ENCODE data around the gene PLSCR2.
"Not testable (repeated sequence)": the region's sequence is repeated elsewhere in the genome, so short reads cannot be mapped to it uniquely, and the experiment has no call there.

Gene PLSCR2

DNA sequence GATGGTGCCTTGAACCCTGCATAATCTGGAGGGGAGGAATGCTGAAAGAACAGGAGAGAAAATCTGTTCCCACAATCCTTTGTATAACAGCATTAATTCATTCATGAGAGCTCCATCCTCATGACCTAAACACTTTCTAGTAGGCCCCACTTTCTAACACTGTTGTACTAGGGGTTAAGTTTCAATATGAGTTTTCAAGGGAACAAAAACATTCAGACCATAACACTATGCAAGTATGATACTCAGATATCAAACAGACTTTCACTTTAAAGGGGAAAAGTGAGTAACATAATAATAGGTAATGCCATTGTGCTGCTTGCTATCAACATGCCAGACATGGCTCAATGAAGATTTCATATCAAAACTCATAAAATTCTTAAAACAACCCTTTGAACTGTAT, 32.4 kb upstream of the PLSCR2 start:
- no peak overlapping the region for H3K27ac ChIP-seq (ENCODE audit: low read depth, low read length)
- H3K9ac ChIP-seq (ENCODE audit: low read length) = no peak overlapping the region
- H3K36me3 ChIP-seq (ENCODE audit: insufficient read depth, low read length) = no peaks in the 10 kb centered on the region
- H3K27me3 ChIP-seq (ENCODE audit: control insufficient read depth in 1 of 2, insufficient read depth in 2 of 2, low read length in 2 of 2) = no peaks in the 10 kb centered on the region
- H3K4me3 ChIP-seq (ENCODE audit: low read depth in 1 of 2, low read length in 2 of 2) = no peak overlapping the region
- no peaks in the 10 kb centered on the region for H3K9me3 ChIP-seq (ENCODE audit: low read length)
- no peaks in the 10 kb centered on the region for H3K4me1 ChIP-seq (ENCODE audit: insufficient read depth, low read length)

DNA sequence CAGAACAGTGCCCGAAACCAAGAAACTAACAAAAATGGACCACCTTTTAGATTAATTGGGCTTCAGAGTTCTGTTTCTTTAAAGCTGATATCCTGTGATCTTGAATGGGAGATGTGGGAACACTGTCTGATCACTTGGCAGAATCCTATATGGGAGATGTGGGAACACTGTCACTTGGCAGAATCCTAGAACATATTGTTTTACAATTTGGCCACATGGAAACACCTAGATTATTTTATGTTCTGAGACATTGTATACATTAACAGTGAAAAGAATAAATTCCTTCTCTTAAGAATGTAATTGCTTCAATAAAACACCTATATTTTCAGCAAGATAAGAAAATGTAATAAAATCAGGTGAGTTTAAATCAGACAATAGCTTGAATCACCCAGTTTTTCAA, 30.3 kb upstream of the PLSCR2 start:
- no peaks in the 10 kb centered on the region for H3K27me3 ChIP-seq (ENCODE audit: control insufficient read depth in 1 of 2, insufficient read depth in 2 of 2, low read length in 2 of 2)
- H3K36me3 ChIP-seq (ENCODE audit: insufficient read depth, low read length) = no peaks in the 10 kb centered on the region
- H3K9ac ChIP-seq (ENCODE audit: low read length) = no peak overlapping the region
- no peak overlapping the region for H3K4me3 ChIP-seq (ENCODE audit: low read depth in 1 of 2, low read length in 2 of 2)
- H3K9me3 ChIP-seq (ENCODE audit: low read length) = no peaks in the 10 kb centered on the region
- no peak overlapping the region for H3K27ac ChIP-seq (ENCODE audit: low read depth, low read length)
- H3K4me1 ChIP-seq (ENCODE audit: insufficient read depth, low read length) = no peaks in the 10 kb centered on the region

DNA sequence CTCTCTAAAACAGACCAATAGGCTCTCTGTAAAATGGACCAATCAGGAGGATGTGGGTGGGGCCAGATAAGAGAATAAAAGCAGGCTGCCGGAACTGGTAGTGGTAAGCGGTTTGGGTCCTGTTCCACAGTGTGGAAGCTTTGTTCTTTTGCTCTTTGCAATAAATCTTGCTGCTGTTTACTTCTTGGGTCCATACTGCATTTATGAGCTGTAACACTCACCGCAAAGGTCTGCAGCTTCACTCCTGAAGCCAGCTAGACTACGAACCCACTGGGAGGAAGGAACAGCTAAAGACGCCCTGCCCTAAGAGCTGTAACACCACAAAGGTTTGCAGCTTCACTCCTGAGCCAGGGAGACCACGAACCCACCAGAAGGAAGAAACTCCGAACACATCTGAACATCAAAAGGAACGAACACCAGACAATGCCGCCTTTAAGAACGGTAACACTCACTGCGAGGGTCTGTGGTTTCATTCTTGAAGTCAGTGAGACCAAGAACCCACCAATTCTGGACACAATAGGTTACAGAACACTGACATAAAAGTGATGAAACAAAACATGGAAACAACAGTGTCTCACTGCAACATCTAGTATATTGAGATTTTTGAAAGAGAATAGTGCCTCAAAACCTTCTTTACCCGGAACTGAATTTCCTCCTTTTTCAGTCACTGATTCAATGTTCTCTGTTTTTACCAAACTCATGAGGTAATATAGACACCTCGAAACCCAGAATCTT, 28.8 kb upstream of the PLSCR2 start:
- Histone ChIP-seq H3K27ac (ENCODE audit: low read depth, low read length) (no peak overlapping the region), H3K4me3 (ENCODE audit: low read depth in 1 of 2, low read length in 2 of 2) (no peak overlapping the region), H3K27me3 (ENCODE audit: control insufficient read depth in 1 of 2, insufficient read depth in 2 of 2, low read length in 2 of 2) (no peaks in the 10 kb centered on the region), H3K4me1 (ENCODE audit: insufficient read depth, low read length) (no peaks in the 10 kb centered on the region), H3K9me3 (ENCODE audit: low read length) (no peaks in the 10 kb centered on the region), H3K9ac (ENCODE audit: low read length) (no peak overlapping the region), H3K36me3 (ENCODE audit: insufficient read depth, low read length) (no peaks in the 10 kb centered on the region)

DNA sequence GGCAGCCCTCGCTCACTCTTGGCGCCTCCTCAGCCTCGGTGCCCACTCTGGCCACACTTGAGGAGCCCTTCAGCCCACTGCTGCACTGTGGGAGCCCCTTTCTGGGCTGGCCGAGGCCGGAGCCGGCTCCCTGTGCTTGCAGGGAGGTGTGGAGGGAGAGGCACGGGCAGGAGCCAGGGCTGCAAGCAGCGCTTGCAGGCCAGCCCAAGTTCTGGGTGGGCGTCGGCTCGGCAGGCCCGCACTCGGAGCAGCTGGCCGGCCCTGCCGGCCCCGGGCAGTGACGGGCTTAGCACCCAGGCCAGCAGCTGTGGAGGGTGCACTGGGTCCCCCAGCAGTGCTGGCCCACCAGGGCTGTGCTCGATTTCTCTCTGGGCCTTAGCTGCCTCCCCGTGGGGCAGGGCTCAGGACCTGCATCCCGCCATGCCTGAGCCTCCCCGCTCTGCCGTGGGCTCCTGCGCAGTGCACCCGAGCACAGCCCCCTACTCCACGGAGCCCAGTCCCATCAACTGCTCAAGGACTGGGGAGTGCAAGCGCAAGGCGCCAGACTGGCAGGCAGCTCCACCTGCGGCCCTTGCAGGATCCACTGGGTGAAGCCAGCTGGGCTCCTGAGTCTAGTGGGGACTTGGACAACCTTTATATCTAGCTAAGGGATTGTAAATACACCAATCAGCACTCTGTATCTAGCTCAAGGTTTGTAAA, 27.9 kb upstream of the PLSCR2 start:
- H3K36me3 ChIP-seq (ENCODE audit: insufficient read depth, low read length); H3K4me1 ChIP-seq (ENCODE audit: insufficient read depth, low read length); H3K27me3 ChIP-seq (ENCODE audit: control insufficient read depth in 1 of 2, insufficient read depth in 2 of 2, low read length in 2 of 2); H3K9ac ChIP-seq (ENCODE audit: low read length); H3K27ac ChIP-seq (ENCODE audit: low read depth, low read length); H3K9me3 ChIP-seq (ENCODE audit: low read length); H3K4me3 ChIP-seq (ENCODE audit: low read depth in 1 of 2, low read length in 2 of 2): not testable (repeated sequence)

DNA sequence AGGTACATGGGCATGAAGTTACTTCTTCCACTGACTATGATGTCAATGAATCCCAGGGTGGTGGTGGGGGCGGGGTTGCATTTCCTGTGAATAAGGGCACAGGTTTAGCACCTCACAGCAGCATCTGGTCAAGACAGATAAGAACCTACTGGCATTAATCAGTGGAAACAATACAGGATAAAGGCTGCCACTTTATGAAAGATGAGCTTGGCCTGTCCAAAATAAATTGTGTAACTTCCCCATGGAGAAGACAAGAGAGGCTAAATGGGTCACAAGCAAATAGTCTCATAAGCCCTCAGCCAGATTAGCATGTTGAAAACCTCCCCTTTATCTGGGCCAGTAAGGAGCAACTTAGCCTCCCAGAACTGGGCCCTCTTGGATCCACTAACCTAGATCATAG, 27.4 kb upstream of the PLSCR2 start:
- Histone ChIP-seq H3K9ac (ENCODE audit: low read length) (no peak overlapping the region), H3K9me3 (ENCODE audit: low read length) (no peaks in the 10 kb centered on the region), H3K27ac (ENCODE audit: low read depth, low read length) (no peak overlapping the region), H3K36me3 (ENCODE audit: insufficient read depth, low read length) (no peaks in the 10 kb centered on the region), H3K4me1 (ENCODE audit: insufficient read depth, low read length) (no peaks in the 10 kb centered on the region), H3K4me3 (ENCODE audit: low read depth in 1 of 2, low read length in 2 of 2) (no peak overlapping the region), H3K27me3 (ENCODE audit: control insufficient read depth in 1 of 2, insufficient read depth in 2 of 2, low read length in 2 of 2) (no peaks in the 10 kb centered on the region)

DNA sequence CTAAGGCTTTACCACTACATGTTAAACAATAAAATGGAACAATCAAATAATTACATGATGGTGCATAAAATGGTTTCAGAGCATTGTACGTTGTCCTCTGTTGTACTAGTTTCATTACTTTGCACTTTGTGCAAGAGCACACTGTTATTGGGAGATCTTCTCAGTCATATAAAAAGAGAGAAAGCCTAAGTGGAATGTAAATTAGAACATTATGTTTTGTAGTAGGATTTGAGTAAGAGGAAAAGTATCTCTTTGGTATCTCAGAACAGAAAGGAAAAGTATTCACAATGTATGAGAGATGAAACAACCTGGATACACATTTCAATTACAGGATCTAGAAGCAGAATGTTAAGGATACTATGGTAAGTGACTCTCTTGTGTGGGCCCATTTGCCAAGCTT, 26.9 kb upstream of the PLSCR2 start:
- H3K27ac ChIP-seq (ENCODE audit: low read depth, low read length) = no peak overlapping the region
- H3K4me1 ChIP-seq (ENCODE audit: insufficient read depth, low read length) = no peaks in the 10 kb centered on the region
- H3K27me3 ChIP-seq (ENCODE audit: control insufficient read depth in 1 of 2, insufficient read depth in 2 of 2, low read length in 2 of 2) = no peaks in the 10 kb centered on the region
- no peaks in the 10 kb centered on the region for H3K9me3 ChIP-seq (ENCODE audit: low read length)
- no peak overlapping the region for H3K9ac ChIP-seq (ENCODE audit: low read length)
- no peaks in the 10 kb centered on the region for H3K36me3 ChIP-seq (ENCODE audit: insufficient read depth, low read length)
- no peak overlapping the region for H3K4me3 ChIP-seq (ENCODE audit: low read depth in 1 of 2, low read length in 2 of 2)

DNA sequence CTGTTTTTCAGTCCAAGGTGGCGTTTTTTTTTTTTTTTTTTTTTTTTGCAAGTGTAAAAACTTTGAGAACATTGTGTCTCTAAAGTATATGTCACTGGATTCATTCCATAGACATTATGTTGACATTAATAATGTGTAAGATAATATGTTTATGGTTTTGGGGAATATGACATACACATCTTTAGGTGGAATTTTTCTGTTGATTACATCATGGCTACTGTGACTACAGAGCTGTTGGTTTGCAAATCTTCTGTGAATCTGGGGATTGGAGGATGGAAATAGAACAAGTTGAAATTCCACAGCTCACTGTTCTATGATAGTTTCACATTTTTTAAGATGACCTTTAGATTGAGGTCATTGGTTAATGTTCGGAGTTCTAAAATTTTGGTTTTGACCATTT, 24.4 kb upstream of the PLSCR2 start:
- Histone ChIP-seq H3K27ac (ENCODE audit: low read depth, low read length) (no peak overlapping the region), H3K4me3 (ENCODE audit: low read depth in 1 of 2, low read length in 2 of 2) (no peak overlapping the region)

DNA sequence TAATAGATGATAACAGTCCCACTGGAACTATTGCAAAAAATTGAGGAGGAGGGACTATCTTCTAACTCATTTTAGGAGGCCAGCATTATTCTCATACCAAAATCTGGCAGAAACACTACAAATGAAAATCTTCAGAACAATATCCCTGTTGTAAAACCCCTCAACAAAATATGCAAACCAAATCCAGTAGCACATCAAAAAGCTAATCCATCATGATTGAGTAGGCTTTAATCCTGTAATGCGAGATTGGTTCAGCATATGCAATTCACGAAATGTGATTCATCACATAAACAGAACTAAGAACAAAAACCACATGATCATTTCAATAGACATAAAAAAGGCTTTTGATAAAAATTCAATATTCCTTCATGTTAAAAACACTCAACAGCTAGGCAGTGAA, 23.9 kb upstream of the PLSCR2 start:
- Histone ChIP-seq H3K9me3 (ENCODE audit: low read length) (peaks cover 6% of the 10 kb centered on the region), H3K4me1 (ENCODE audit: insufficient read depth, low read length) (no peaks in the 10 kb centered on the region), H3K27me3 (ENCODE audit: control insufficient read depth in 1 of 2, insufficient read depth in 2 of 2, low read length in 2 of 2) (no peaks in the 10 kb centered on the region), H3K9ac (ENCODE audit: low read length) (no peak overlapping the region), H3K36me3 (ENCODE audit: insufficient read depth, low read length) (no peaks in the 10 kb centered on the region), H3K27ac (ENCODE audit: low read depth, low read length) (no peak overlapping the region), H3K4me3 (ENCODE audit: low read depth in 1 of 2, low read length in 2 of 2) (no peak overlapping the region)

More for the DNA sequence above, 24.4 kb upstream of the PLSCR2 start:
- H3K4me1 ChIP-seq (ENCODE audit: insufficient read depth, low read length) = no peaks in the 10 kb centered on the region
- H3K9me3 ChIP-seq (ENCODE audit: low read length) = peaks cover 6% of the 10 kb centered on the region
- H3K27me3 ChIP-seq (ENCODE audit: control insufficient read depth in 1 of 2, insufficient read depth in 2 of 2, low read length in 2 of 2) = no peaks in the 10 kb centered on the region
- H3K36me3 ChIP-seq (ENCODE audit: insufficient read depth, low read length) = no peaks in the 10 kb centered on the region
- H3K9ac ChIP-seq (ENCODE audit: low read length) = no peak overlapping the region

DNA sequence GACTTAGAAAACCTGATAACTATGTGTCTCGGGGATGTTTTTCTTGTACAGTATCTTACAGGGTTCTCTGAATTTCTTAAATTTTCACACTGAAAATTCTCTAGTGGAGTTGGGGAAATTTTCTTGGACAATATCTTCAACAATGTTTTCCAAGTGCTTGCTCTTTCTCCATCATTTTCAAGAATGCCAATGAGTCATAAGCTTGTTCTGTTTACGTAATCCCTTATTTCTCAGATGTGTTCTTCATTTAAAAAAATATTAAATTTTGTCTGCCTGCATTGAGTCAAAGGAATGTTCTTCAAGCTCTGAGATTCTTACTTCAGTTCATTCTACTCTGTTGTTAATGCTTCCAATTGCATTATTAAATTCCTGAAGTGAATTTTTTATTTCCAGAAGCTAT, 21.9 kb upstream of the PLSCR2 start:
- Histone ChIP-seq H3K9me3 (ENCODE audit: low read length) (peaks cover 6% of the 10 kb centered on the region), H3K27me3 (ENCODE audit: control insufficient read depth in 1 of 2, insufficient read depth in 2 of 2, low read length in 2 of 2) (no peaks in the 10 kb centered on the region), H3K27ac (ENCODE audit: low read depth, low read length) (no peak overlapping the region), H3K4me1 (ENCODE audit: insufficient read depth, low read length) (no peaks in the 10 kb centered on the region), H3K4me3 (ENCODE audit: low read depth in 1 of 2, low read length in 2 of 2) (no peak overlapping the region), H3K36me3 (ENCODE audit: insufficient read depth, low read length) (no peaks in the 10 kb centered on the region), H3K9ac (ENCODE audit: low read length) (no peak overlapping the region)

DNA sequence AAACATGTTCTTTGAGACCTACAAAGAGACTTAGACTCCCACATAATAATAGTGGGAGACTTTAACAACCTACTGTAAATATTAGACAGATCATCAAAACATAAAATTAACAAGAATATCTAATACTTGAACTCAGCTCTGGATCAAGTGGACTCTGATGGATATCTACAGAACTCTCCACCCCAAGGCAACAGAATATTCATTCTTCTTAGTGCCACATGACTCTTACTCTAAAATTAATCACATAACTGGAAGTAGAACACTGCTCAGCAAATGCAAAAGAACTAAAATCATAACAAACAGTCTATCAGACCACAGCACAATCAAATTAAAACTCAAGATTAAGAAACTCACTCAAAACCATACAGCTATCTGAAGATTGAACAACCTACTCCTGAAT, 15.9 kb upstream of the PLSCR2 start:
- no peaks in the 10 kb centered on the region for H3K9me3 ChIP-seq (ENCODE audit: low read length)
- no peak overlapping the region for H3K27ac ChIP-seq (ENCODE audit: low read depth, low read length)
- H3K27me3 ChIP-seq (ENCODE audit: control insufficient read depth in 1 of 2, insufficient read depth in 2 of 2, low read length in 2 of 2) = no peaks in the 10 kb centered on the region
- no peaks in the 10 kb centered on the region for H3K4me1 ChIP-seq (ENCODE audit: insufficient read depth, low read length)
- no peak overlapping the region for H3K9ac ChIP-seq (ENCODE audit: low read length)
- H3K36me3 ChIP-seq (ENCODE audit: insufficient read depth, low read length) = no peaks in the 10 kb centered on the region
- no peak overlapping the region for H3K4me3 ChIP-seq (ENCODE audit: low read depth in 1 of 2, low read length in 2 of 2)

DNA sequence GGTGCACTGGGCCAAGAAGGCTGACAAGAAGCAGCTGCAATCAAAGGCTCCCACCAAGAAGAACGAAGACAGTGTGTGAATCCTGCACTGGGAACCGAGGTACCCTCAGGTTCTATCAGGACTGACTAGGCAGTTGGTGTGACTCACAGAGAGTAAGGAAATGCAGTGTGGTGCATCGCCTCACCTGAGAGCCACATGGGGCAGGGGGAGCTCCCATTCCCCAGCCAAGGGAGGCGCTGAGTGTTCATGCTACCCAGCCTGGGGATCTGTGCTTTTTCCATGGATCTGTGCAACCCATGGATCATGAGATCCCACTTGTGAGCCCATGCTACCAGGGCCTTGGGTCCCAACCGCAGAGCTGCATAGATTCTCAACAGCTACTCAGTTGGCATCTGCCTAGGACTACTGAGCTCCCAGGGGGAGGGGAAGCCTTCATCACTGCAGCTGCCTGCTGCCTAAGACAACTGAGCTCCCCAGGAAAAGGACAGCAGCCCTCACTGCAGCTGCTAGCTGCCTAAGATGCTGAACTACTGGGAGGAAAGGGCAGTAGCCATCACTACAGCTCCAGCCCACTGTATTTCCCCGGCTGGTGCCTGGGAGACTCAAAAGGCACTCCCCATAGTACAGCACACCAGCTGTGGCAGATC, 6.9 kb upstream of the PLSCR2 start:
- H3K9me3 ChIP-seq (ENCODE audit: low read length) = no peaks in the 10 kb centered on the region
- no peak overlapping the region for H3K4me3 ChIP-seq (ENCODE audit: low read depth in 1 of 2, low read length in 2 of 2)
- H3K9ac ChIP-seq (ENCODE audit: low read length) = no peak overlapping the region
- H3K4me1 ChIP-seq (ENCODE audit: insufficient read depth, low read length) = no peaks in the 10 kb centered on the region
- H3K27ac ChIP-seq (ENCODE audit: low read depth, low read length) = no peak overlapping the region
- H3K27me3 ChIP-seq (ENCODE audit: control insufficient read depth in 1 of 2, insufficient read depth in 2 of 2, low read length in 2 of 2) = no peaks in the 10 kb centered on the region
- no peaks in the 10 kb centered on the region for H3K36me3 ChIP-seq (ENCODE audit: insufficient read depth, low read length)

All from muscle layer of colon (tissue), 2 donors.